NOMO-1 (cell line): ENCODE results near the gene ZNF652.
A peak's percentile ranks its signal among the peaks of the same experiment; 100 is the strongest.
"Not testable (repeated sequence)": the region's sequence is repeated elsewhere in the genome, so short reads cannot be mapped to it uniquely, and the experiment has no call there.

Experiments
- DNase-seq, 2 experiments: peaks; one replicate each; lab custom pipeline; 2025; ENCODE audit not compliant: unreplicated experiment in 2 of 2; lab: John Stamatoyannopoulos, UW

Gene ZNF652

DNA sequence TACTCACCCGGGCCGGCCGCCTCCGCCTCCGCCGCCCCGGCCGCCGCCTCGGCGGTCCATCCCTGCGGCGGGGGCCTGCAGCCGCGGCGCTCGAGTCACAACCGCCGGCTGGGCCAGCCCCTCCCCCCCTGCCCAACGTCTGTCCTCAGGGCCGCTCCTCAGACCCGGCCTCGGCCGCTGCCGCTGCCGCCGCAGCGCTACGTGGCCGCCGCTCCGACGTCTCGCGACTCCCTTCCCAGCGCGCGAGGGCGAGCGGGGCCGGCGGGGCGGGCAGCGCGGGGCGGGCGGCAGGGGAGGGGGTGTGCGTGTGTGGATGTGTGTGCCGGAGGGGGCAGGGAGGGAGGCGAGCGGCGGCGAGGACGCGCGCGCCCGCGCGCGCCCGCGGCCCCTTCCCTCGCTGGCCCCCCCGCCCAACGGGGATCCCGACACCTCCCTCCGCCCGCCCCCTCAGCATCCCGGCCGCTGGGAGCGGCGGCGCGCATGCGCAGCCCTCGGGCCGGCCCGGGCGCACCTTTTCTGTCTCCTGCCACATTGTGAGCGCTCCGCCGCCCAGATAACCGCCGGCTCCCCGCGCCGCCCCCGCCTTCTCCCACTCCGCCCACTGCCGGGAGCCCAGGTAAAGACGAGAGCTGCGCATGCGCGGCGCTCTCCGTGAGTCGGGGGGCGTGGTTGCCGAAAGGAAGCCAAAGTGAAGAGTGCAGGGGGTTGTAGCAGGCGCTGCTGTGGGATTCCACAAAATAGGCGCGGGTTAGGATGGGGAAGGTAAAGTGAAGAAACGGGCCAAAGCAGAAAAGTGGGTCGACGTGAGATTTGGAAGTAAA is at the start of gene ZNF652:
ZNF652 (minus strand) TSS at position 349 of the 821 bp plus-strand sequence. CDS start 44,525 bp downstream, outside the sequence.
- peak; percentile 77 to 91 for DNase-seq

GRCh38 chr17:49409066-49409465 is 47.0 kb upstream of the ZNF652 start:
- no peak for DNase-seq

DNA sequence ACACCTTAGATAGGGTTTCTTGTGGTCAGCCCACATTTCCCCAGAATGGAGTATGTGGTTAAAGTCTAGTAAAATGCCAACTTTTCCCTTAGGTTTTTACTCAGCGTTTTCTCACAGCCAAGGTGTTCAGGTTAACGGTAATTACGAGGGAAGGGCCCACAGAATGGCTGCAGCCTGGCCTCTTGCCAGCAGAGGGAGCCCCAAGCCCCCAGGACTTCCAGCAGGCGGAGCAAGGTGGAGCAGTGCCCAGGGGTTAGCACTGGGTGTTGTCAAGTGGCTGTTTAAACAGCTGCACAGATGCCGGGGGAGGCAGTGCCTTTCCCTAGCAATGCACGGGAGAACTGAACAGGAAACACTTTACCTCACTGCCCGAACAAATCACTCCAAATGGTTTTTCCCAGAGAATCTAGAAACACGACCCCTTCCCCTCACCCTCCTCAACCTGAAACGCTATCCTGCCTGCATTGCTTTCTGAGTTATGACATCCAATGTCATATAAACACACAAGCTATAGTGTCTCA is 46.0 kb upstream of the ZNF652 start:
- peak; percentile 38 to 61 for DNase-seq

GRCh38 chr17:49407086-49407485 is 45.0 kb upstream of the ZNF652 start:
- no peak for DNase-seq

DNA sequence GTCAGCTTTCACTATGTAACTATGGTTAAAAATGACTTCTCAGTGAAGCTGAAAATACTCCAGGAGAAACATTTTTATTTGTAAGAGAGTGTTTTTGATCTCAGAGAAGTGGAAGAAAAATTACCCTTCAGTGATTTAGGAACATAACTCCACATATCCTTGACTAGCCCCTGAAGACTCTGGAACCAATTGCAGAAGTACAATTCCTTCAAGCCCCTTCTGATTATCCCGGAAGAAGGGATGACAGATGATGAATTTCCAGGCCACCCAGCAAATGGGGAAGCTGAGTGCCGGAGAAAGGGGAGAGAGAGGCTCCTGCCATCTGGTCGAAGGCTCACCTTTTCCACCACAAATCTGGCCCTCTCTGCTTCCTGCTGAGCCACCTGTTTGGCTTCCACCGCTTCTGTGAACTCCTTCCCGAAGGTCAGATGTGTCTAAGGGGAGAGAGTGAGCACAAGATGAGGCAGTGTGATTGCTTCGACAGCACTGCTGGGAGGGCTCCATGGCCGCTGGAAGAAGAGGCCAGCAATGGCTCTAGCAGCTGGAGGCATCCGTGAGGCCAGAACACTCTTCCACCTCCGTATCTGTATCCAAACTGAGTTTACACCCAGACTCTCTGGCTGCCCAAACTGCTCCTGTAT is 44.5 kb upstream of the ZNF652 start:
- no peak for DNase-seq

GRCh38 chr17:49404906-49405305 is 42.9 kb upstream of the ZNF652 start:
- no peak for DNase-seq

DNA sequence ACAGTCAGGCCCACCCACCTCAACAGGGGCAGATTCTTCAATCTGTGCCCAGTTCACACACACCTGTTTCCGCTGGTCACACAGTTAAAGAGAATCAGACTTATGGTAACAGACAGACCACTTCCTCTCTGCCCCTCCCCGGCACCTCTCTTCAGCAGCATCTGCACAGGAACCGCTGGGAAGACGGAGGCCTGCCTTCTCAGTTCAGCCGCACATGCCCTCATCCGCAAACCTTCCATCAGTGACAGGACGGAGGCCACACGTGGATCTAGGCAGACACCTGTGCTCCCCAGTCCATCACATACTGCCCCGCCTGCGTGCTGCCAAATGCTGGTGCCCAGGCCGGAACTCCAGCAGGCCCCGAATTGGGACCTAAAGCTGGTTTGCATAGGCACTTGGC is 42.3 kb upstream of the ZNF652 start:
- DNase-seq = no peak

- no peak for DNase-seq
Observed at GRCh38 chr17:49403514-49404289, 41.7 kb upstream of the ZNF652 start.

DNA sequence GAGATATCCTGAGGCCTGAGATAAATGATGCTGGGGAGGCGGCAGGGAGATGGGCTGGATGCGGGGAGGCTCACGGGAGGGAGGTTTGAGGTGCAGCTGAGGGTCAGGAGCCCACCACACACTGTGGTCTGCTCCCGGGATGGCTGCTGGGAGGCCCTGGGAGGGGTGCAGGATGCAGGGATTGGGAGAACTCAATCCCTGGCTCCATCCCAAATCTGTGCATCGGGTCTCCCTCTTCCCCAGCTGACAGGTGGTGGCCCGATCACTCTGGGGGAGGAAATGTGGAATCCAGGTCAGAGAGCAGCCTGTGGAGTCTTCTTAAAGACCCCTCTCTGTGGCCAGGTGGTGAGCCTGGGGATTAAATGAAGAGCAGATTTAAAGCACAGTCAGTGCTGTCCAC is 40.7 kb upstream of the ZNF652 start:
- no peak for DNase-seq

DNA sequence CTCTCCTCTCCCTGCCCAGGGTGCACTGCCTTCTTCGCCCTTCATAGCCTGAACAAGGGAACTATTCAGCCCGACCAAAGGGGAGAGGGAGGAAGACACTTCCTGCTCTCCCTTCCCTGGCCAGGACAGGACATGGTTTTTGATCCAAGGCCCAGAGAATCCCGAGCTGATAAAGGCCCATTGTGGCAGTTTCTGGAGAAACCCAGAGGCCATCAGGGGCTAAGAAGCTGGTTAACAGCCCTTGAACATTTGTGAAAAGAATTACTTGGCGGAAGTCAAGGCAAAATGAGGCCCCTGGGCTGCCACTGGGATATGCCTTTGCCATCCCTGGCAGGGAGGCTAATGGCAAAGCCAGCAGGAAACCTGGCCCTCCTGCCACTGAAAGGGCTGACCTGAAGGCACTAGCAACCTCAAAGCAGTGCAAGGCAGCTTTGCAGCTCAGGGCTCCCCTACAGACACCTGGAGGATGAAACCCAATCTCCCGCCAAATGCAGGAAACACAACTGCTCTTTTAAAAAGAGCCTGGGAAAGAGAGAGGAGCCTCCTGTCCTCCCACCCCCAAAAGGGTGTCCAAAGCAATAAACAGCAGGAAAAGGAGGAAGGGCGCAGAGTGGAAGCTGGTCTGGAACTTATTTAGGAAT is 40.0 kb upstream of the ZNF652 start:
- DNase-seq = no peak

DNA sequence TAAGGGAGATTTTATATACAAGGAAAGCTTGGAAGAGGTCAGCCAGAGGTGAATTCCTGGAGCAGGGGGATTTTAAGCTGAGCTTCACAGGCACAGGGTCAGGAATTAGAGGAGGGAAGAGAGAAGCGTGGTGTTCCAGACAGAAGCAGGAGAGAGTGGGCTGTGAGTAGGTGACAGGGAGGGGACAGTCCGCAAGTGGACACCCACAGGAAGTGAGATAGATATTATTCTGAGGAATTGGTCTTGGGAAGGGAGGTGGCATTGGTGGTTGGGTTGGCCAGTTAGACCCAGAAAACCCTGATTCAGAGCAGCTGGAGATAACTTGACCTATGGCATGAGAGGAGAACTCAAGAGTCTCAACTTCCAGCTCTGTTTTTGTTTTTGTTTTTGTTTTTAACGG is 37.9 kb upstream of the ZNF652 start:
- no peak for DNase-seq

- DNase-seq = no peak
Observed at GRCh38 chr17:49397586-49397985, 35.5 kb upstream of the ZNF652 start.

- DNase-seq = peak; percentile 30 to 32
Observed at GRCh38 chr17:49393491-49394255, 31.6 kb upstream of the ZNF652 start.

DNA sequence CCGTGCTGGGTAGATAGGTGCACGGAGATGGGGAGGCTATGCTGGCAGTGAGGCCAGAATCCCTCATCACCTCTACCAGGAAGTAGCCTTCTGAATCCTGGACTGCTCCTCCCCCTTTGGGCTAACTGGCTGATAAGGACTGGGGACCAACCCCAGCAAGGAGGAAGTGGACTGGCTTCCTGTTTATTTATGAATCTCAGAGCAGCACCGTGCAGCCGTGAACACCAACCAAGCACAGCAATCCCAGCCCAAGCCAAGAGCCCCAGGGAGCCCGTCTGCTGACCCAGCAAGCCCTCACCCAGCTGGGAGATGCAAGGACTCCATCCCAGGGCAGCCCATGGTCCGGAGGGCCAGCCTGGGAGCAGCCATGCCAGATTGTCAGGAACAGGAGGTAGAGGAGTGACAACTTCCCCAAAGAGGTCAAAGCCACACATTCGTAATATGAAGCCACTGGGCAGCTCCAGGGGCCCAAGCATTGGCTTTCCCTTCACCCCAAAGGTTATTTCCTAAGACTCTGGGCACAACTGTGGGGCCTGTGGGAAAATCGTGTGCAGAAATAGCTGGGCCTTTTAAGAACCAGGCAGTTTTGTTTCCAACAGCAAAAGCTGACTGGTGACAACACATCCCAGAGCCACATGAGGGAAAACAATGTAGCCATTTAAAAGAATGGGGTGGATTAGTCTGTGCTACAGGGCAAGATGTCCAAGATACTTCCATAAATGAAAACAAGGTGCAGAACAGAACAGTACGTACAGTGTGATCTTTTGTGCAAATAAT is 28.7 kb upstream of the ZNF652 start:
- DNase-seq = peak; percentile 74 to 82

DNA sequence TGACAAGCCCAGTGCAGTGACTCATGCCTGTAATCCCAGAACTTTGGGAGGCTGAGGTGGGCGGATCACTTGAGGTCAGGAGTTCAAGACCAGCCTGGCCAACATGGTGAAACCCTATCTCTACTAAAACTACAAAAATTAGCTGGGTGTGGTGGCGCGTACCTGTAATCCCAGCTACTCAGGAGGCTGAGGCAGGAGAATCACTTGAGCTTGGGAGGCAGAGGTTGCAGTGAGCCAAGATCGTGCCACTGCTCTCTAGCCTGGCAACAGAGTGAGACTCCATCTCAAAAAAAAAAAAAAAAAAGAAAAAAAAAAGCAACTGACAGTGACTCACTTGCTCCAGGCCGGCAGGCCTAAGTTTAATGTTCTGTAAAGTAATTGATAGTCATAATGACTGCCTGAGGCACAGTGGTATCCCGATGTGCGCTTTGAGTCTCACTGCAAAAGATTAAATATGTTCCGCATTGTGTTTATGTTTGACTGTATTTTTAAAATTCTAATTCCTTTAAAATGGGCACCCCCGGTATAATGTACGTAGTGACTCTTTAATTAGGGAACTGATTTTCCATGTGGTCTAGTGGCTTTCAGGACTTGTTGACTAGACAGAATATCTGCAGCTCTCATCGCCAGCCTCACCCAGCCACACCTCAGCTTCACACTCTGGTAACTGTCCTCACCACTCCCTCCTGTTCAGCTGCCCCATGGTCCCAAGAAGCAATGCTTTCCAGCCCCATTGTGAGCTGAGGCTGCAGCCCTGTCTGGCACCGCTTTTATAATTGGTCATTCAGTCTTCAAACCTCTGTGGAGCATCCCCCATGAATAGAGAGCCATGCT is 27.7 kb upstream of the ZNF652 start:
- not testable (repeated sequence) for DNase-seq

GRCh38 chr17:49388692-49389513 is 26.9 kb upstream of the ZNF652 start:
- DNase-seq = no peak

DNA sequence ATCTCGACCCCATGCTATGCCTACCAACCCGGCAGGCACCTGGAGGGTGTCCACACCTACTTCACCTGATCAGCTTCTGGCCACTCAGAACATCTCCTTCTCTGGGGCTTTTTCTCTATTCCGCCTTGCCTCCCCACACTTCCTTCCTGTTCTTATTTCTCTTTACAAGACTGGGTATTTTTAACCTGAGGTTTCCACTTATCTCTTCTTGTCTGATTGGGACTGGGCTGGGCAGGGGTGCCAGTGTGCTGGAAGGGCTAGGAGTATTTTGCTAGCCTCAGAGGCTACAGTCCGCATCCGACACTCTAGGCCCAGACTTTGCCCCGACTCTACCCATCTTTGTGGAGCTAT is 26.2 kb upstream of the ZNF652 start:
- peak; percentile 51 for DNase-seq
